ENCODE measurements around the gene CHADL.
A peak's percentile ranks its signal among the peaks of the same experiment; 100 is the strongest.

Gene CHADL

GRCh38 chr22:41256254-41257253, 15.8 kb upstream of the CHADL start:
- no peak for DNase-seq

GRCh38 chr22:41254230-41254629, 13.5 kb upstream of the CHADL start:
- DNase-seq: no peak

- no peak for DNase-seq
Observed at GRCh38 chr22:41252365-41252764, 11.6 kb upstream of the CHADL start.

GRCh38 chr22:41250127-41250526, 9.4 kb upstream of the CHADL start:
- no peak for DNase-seq

GRCh38 chr22:41249442-41249841, 8.7 kb upstream of the CHADL start:
- no peak for DNase-seq

GRCh38 chr22:41248758-41249157, 8.0 kb upstream of the CHADL start:
- DNase-seq: no peak

- no peak for DNase-seq
Observed at GRCh38 chr22:41248314-41248713, 7.6 kb upstream of the CHADL start.

GRCh38 chr22:41247703-41248102, 7.0 kb upstream of the CHADL start:
- DNase-seq: no peak

- no peak for DNase-seq
Observed at GRCh38 chr22:41245917-41246499, 5.3 kb upstream of the CHADL start.

GRCh38 chr22:41243361-41243760, 2.6 kb upstream of the CHADL start:
- DNase-seq: no peak

- no peak for DNase-seq
Observed at GRCh38 chr22:41242396-41243117, 1.8 kb upstream of the CHADL start.

GRCh38 chr22:41241133-41241676, 474 bp upstream of the CHADL start:
- no peak for DNase-seq

GRCh38 chr22:41239443-41240128, 1.1 kb downstream of the CHADL start:
- DNase-seq: no peak

GRCh38 chr22:41238570-41239442, 1.9 kb downstream of the CHADL start:
- DNase-seq: no peak

- DNase-seq: peak; percentile 67
Observed at GRCh38 chr22:41237707-41238569, 2.8 kb downstream of the CHADL start.

GRCh38 chr22:41237036-41237706, 3.6 kb downstream of the CHADL start:
- DNase-seq: no peak

- no peak for DNase-seq
Observed at GRCh38 chr22:41234815-41235695, 5.7 kb downstream of the CHADL start.

- DNase-seq: no peak
Observed at GRCh38 chr22:41231369-41231768, 9.4 kb downstream of the CHADL start.

- no peak for DNase-seq
Observed at GRCh38 chr22:41230401-41230785, 10.3 kb downstream of the CHADL start.

All from activated T-cell treated with anti-CD3 and anti-CD28 coated beads for 4 hours (primary cell).